GM18858 (cell line): ENCODE results near the gene FZD2.
"Not testable (repeated sequence)": the region's sequence is repeated elsewhere in the genome, so short reads cannot be mapped to it uniquely, and the experiment has no call there.

Source experiments
- ATAC-seq: cut with Tn5 transposase; IDR thresholded peaks from one replicate; pipeline ENCODE4 v1.9.1; 2021; ENCODE audit not compliant: unreplicated experiment

The FZD2 gene

DNA sequence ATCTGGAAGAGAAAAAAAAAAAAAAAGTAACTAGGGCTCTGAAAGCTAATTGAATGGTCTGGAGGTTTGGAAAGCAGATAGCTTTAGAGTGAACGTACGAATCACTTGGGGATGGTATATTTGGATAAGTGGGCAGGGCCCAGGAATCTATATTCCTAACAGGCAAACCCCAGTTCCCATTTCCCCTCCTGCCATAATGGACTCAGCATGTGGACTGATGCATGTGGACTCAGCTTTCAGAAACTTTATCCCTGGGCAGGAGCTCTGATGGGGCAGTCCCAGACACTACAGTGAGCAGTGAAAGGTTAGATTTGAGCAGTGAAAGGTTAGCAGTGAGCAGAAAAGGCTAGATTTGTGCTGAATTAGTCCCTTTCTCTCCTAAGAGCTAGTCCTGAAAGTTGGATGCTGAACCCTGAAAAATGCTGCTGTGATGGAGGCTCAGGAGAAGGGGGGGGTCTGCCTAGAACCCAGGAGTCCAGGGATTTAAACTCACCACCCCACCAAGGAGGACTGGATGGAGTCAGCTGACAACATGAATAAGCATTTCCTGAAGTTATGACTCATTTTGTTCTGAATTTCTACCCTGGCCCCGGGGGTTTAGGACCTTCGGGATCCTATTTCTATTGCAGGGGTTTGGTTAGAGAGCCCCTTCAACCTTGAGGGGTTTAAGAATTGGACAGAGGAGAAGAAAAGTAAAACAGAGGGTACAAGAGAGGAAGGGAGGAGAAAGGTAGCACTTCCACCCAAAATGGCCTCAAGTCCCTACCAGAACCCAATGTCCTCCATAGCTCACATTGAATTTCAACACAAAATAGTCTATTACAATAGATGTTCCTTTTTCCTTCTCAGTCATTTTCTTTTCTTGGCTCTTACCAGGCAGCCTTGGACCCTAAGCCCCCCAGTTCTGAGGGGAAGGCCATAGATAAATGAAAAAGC is 10.3 kb upstream of the FZD2 start:
- no peak for ATAC-seq

DNA sequence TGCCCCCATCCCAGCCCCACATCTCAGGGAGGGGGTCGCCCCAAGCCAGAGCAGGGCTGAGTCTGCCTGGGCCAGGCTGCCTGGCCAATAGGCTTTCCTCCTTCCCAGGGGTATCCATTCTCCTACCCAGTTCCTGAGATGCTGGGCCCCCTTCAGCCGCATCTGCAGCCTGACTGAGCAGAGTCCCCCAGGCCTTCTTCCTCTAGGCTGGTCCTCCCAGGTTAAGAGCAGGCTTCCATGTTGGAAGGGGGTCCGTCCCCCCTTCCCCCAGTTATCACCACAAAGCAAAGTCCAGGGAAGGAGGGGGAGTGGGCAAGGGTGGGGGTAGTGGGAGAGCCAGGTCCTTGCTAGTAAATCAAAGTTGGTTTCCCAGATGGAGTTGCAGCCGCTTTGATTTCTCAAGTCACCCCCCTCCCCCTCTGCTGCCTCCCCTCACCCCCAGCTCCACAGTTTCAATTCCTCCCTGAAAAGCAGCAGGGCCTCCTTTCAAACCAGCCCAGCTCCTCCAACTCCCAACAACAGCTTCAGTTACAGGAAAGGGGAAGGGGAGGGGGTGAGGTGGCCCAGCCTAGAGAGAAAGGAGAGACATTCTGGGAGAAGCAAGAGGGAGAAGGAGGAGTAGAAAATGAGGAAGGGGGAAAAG is 9.5 kb upstream of the FZD2 start:
- no peak for ATAC-seq

DNA sequence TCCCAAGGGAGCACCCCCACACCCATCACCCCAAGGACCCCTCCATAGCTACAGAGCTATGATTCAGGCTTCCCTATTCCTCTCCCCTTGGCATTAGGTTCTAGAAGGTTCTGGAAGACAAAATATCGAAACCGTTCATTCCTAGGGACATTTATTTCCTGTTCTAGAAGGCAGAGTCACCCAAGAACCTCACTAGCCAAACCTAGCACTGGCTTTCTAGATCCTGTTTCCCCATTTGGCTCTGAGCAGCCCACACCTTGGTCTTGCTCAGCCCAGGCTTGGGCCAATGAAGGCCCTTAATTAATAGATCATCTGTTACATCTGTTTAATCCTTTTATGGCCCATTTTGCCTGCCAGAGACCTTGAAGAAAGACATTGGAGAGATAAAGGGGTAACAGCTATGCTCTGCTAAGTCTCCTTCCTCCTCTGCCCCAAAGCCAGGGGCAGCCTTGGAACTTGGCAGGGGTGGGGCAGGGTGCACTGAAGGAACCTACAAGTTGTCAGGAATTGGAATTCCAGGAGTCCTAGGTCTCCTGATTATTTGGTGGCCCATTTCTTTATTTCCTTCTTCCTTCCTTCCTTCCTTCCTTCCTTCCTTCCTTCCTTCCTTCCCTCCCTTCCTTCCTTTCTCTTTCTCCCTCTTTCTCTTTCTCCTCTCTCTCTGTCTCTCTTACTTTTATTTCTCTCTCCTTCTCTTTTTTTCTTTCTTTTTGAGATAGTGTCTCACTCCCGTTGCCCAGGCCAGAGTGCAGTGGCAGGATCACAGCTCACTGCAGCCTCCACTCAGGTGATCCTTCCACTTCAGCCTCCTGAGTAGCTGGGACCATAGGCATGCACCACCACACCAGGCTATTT is 8.7 kb upstream of the FZD2 start:
- ATAC-seq, result no peak

DNA sequence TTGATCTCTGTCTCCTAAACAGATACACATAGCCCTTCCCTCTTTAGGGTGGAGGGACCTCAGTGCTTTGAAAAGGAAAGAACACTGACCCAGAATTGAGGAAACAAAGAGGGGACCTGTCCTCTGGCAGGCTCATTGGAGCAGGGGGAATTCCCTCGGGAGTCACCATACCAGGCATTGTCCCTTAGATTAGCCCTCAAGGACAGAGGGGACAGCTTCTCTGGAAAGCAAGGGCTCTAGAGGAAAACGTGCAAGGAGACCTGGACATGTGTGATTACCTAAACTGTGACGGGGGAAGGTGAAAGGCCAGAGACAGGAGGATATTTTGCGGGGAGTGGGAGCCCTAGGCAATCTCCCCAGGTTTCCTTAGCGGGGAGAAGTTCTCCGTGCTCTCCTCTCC is 7.6 kb upstream of the FZD2 start:
- no peak for ATAC-seq

DNA sequence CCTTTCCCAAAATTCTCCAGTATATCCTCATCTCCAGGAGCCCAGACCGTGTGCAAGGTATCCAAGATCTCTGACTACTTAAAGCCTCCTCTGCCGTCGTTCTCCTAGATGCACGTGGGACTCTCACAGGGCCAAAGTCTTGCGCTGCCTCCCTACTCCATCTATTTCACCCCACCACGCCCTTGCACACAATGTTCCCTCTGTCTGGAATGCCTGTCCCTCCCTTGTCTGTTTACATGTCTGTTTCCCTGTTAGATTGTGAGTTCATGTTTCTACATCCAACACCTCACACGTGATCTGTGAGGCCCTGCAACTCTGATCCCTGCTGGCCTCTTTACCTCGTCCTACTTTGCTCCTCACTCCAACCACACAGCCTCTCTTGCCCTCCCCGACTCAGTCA is 4.9 kb upstream of the FZD2 start:
- ATAC-seq, result no peak

DNA sequence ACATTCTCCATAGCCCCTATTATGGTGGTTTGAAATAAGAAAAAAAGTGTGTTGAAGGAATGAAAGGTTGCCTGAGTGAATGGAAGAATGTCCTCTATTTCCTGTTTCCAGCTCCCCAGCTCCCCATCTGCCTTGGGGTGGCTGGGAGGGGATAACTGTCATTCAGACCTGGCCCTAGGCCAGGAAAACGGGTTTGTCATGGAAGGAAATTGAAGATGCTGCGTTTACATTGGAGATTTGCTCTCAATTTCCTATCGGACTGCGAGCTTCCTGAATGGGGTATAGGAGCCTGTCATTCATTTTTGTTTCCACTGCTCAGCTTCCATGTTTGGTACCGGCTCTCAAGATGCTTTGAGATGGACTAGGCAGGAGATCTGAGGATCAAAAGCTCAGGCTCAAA is 2.2 kb upstream of the FZD2 start:
- ATAC-seq, result no peak

DNA sequence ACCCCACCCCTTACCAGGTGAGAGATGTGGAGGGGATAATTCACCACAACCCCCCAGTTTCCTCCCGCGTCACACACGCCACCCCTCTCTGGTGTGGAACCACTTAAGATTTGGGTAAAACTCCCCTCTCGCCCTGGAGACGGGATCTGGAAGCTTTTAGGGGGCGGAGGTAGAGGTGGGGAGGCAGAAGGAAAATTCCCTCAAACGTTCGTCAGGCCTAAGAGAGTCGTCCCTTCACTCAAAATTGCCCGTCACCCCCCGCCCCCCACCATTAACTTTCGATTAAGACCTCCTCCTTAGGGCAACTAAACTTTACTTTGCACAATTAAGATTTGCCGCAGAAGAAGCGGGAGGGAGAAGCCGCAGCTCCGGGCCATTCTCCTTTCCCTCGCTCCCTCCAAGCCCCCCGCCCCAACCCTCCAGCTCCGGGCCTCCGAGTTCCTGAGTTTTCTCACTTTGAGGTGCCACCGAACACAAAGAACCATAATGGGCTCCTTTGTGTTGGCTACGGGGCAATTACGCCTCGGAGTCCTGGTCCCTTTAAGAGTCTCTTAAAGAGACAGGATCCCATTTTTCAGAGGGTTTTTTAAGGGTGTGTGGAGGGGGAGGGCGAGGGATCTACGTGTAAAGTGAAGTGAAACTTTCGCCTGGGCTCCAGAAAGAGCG is 985 bp upstream of the FZD2 start:
- no peak for ATAC-seq

DNA sequence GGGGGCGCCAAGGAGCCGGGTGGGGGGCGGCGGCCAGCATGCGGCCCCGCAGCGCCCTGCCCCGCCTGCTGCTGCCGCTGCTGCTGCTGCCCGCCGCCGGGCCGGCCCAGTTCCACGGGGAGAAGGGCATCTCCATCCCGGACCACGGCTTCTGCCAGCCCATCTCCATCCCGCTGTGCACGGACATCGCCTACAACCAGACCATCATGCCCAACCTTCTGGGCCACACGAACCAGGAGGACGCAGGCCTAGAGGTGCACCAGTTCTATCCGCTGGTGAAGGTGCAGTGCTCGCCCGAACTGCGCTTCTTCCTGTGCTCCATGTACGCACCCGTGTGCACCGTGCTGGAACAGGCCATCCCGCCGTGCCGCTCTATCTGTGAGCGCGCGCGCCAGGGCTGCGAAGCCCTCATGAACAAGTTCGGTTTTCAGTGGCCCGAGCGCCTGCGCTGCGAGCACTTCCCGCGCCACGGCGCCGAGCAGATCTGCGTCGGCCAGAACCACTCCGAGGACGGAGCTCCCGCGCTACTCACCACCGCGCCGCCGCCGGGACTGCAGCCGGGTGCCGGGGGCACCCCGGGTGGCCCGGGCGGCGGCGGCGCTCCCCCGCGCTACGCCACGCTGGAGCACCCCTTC is 484 bp downstream of the FZD2 start:
- ATAC-seq, result no peak

DNA sequence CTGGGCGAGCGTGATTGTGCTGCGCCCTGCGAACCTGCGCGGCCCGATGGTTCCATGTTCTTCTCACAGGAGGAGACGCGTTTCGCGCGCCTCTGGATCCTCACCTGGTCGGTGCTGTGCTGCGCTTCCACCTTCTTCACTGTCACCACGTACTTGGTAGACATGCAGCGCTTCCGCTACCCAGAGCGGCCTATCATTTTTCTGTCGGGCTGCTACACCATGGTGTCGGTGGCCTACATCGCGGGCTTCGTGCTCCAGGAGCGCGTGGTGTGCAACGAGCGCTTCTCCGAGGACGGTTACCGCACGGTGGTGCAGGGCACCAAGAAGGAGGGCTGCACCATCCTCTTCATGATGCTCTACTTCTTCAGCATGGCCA is 1.0 kb downstream of the FZD2 start:
- no peak for ATAC-seq

DNA sequence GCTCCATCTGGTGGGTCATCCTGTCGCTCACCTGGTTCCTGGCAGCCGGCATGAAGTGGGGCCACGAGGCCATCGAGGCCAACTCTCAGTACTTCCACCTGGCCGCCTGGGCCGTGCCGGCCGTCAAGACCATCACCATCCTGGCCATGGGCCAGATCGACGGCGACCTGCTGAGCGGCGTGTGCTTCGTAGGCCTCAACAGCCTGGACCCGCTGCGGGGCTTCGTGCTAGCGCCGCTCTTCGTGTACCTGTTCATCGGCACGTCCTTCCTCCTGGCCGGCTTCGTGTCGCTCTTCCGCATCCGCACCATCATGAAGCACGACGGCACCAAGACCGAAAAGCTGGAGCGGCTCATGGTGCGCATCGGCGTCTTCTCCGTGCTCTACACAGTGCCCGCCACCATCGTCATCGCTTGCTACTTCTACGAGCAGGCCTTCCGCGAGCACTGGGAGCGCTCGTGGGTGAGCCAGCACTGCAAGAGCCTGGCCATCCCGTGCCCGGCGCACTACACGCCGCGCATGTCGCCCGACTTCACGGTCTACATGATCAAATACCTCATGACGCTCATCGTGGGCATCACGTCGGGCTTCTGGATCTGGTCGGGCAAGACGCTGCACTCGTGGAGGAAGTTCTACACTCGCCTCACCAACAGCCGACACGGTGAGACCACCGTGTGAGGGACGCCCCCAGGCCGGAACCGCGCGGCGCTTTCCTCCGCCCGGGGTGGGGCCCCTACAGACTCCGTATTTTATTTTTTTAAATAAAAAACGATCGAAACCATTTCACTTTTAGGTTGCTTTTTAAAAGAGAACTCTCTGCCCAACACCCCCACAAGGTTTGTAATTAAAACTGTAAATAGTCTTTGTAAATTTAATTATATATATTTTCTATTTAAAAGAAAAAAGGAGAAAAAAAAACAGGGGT is 1.7 kb downstream of the FZD2 start:
- ATAC-seq, result no peak

DNA sequence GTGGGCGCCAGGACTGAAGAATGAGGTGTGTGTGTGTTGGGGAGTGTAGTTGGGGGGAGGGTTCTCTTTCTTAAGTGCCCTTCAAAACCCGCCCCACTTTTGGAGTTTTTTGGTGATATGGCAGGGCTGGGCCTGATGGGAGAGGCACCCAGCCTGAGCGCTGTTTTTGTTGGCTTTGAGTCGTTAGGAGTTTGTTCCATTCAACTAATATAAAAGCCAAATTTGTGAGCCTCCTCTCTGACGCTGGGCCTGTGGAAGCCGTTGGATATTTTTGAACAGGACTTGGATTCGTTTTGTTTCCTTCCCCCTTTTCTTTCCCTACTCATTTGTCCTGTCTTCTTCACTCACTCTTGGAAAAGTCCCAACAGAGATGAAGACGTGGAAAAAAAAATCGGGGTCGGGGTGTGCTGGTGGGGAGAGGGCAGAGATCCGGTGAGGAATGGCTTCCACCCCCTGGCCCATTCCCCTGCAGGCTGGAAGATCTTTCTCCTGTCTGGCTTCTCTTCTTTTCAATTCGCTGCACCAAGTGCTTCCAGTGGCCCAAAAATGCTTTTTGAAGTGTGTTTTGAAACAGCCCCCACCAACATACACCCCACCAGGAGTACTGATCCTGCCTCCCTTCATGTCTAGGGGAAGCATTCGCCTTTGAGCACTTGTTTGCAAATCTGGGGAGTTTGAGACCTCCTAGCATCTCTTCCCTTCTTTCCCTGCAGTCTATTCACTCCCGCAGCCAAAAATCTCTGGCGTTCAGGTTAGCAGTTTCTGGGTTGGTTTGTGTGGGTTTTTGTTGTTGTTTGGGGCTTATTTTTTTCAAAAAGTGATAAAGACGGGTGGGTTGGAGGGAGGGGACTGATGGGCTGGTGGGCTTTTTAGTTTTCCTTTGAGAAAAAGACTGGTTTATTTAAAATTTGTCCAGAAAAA is 2.6 kb downstream of the FZD2 start:
- no peak for ATAC-seq

DNA sequence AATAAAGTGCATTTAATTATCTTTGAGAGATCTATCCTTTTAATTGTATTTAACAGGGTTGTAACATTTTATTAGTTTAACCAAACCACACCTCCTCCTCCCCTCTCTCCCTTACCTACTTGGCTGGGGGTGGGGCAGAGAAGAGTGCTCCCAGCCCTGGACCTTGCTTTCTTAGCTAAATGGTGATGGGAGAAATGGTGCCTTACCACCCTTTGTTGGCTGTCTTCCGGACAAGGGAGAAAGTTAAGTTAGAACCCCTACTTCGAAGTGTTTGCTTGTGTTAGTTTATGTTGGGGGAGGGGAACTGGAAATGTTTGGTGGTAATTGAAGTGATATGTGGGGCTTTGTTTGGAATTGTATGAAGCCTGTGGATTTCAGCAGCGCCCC is 3.9 kb downstream of the FZD2 start:
- ATAC-seq, result no peak

DNA sequence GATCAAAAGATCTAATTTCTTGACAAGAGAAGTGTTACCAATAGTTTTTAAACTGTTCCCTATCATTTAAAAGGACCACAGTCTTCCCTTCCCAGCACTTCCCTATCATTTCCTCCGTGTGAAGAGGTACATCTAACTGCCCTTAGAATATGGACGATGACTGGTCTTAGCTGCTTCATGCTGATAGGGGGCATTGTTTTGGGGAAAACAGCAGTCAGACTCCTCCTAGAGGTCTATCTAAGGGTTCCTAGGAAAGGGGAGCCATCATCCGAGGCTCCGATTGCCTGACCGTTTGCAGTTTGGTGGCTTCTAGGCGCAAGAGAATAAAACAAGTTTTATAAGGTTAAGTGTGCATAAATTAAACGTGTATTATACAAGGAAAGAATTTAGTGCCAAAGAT is 7.1 kb downstream of the FZD2 start:
- no peak for ATAC-seq

DNA sequence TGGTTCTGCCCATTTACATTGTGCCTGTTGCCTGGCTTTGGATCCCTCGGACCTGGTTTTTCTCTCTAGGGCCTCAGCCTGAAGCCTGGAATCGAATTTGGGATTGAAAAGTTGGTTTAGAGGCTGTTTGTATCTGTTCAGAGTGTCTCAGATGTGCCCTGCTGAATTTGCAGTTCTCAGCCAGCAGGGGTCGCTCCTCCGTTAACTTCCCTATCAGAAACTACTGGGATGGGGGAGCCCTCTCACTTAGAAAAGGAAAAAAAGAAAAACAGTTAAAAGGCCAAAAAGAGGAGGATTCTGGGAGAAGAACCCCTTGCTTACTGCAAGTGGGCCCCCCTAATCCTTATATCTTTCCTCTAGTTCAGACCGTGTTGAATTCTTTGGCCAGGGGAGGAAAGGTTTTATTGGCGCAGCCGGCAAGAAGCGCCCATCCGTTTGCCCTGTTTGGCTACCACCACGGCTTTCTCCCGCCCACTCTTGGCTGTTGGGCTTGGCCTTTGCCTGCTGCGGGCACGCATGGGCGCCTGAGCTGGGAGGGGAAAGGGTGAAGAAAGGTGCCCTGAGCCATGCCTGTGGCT is 8.7 kb downstream of the FZD2 start:
- no peak for ATAC-seq

DNA sequence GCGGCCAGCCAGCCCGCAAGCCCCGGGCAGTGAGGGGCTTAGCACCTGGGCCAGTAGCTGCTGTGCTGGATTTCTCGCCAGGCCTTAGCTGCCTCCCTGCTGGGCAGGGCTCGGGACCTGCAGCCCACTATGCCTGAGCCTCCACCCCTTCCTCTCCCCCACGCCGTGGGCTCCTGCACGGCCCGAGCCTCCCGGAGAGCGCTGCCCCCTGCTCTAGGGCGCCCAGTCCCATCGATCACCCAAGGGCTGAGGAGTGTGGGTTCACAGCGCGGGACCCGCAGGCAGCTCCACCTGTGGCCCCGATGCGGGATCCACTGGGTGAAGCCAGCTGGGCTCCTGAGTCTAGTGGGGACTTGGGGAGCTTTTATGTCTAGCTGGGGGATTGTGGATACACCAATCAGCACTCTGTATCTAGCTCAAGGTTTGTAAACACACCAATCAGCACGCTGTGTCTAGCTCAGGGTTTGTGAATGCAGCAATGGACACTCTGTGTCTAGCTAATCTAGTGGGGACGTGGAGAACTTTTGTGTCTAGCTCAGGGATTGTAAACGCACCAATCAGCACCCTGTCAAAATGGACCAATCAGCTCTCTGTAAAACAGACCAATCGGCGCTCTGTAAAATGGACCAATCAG is 11.1 kb downstream of the FZD2 start:
- not testable (repeated sequence) for ATAC-seq

DNA sequence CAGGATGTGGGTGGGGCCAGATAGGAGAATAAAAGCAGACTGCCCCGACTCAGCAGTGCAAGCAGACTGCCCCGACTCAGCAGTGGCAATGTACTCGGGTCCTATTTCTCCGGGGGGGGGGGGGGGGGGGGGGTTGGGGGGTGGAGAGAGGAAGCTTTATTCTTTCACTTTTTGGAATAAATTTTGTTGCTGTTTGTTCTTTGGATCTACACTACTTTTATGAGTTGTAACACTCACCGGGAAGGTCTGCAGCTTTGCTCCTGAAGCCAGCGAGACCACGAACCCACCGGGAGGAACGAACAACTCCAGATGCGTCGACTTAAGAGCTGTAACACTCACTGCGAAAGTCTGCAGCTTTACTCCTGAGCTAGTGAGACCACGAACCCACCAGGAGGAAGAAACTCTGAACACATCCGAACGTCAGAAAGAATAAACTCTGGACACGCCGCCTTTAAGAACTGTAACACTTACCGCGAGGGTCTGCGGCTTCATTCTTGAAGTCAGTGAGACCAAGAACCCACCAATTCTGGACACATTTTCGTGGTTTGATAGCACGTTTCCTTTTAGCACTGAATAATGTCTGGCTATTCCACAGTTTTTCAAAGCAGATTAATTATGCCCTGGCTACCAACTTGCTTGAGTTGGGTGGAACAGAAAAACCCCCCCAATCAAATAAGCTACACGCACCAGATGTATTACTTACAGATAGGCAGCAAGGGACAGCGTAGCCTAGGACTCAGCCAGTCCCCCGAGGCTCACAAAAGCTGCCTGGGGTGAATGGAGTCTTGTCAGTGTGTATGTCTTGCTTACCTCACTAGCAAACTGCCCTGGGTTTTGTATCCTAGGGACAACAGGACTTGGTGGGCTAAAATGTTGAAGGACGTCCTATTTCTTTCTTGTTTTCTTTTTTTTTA is 11.9 kb downstream of the FZD2 start:
- ATAC-seq, result no peak

DNA sequence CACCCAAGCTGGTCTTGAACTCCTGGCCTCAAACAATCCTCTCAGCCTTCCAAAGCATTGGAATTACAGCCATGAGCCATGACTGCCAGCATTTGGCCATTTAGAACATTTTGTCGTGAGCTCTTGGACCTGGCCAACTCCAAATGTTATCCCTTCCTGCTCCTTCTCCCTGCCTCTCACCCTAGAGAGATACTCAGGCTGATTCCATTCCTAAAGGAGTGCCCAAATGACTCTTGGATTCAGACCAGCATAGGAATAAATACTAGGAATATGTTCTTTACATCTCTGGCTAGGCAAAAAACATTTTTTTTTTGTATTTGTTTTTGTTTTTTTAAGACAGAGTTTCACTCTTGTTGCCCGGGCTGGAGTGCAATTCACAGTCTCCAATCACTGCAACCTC is 15.5 kb downstream of the FZD2 start:
- no peak for ATAC-seq
